K562 (cell line): ENCODE data around the gene ORC5.

Experiments
- ELF4 ChIP-seq: fragments of 450-650 bp; formaldehyde crosslinking; IDR thresholded peaks from 2 replicates; pipeline ENCODE4 v1.4.0; 2022; ENCODE audit warnings: missing genetic modification characterization
- EP300 ChIP-seq: IDR thresholded peaks from 2 replicates; pipeline ENCODE4 v1.6.1; 2012; ENCODE audit warnings: low read length, improper control_type of control experiment
- HDAC2 ChIP-seq: fragments of 450-650 bp; IDR thresholded peaks from 2 replicates; pipeline ENCODE4 v1.6.1; 2016; ENCODE audit warnings: mild to moderate bottlenecking
- HDGF ChIP-seq: fragments of 450-650 bp; IDR thresholded peaks from 2 replicates; pipeline ENCODE4 v1.6.1; 2016
- HLTF ChIP-seq: fragments of 450-650 bp; IDR thresholded peaks from 2 replicates; pipeline ENCODE4 v1.6.1; 2016
- JUND ChIP-seq, 2 experiments: IDR thresholded peaks; 2 replicates in 1 of 2; 3 replicates in 1 of 2; pipeline ENCODE4 v1.6.1; 2011; ENCODE audit warnings: borderline replicate concordance in 2 of 2, low read depth in 2 of 2, low read length in 2 of 2, improper control_type of control experiment in 1 of 2, missing biosample characterization in 1 of 2, missing genetic modification characterization in 1 of 2, missing genetic modification reagents in 1 of 2
- SPI1 ChIP-seq: IDR thresholded peaks from 2 replicates; pipeline ENCODE4 v1.6.1; 2011; ENCODE audit warnings: low read depth, low read length, control low read depth, borderline replicate concordance
- TF ChIP-seq, protein P1 (sequence below): fragments of 450-650 bp; formaldehyde crosslinking; IDR thresholded peaks from 2 replicates; pipeline ENCODE4 v1.4.0; 2022; ENCODE audit warnings: missing genetic modification characterization

DNA sequence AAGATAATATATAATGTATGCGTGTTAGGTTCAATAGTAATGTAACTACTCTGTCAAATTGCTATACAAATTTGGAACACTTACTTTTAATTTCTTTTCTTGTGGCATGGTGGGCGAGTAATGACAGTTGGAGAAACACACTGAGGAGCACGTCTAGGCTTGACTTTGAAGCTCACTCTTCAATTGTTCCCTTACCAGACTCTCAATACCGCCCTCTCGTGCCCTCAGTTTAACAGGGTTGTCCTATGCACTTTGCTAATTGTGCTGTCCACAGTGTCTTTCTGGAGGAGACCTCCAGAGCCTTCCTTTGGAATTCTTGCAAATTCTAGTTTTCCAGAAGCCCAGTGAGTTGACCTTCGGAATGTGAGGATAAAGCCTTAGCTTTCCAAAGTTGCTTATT lies 111.1 kb downstream of the ORC5 start:
- TF ChIP-seq HDGF = no peak
- TF ChIP-seq SPI1 = no peak
- TF ChIP-seq JUND (IDR thresholded peaks at IDR 0.05; ENCODE audit: borderline replicate concordance, low read depth, low read length) = no peak
- TF ChIP-seq JUND (tag; IDR thresholded peaks at IDR 0.05; ENCODE audit: borderline replicate concordance, low read depth, low read length) = no peak
- TF ChIP-seq EP300 = no peak
- no peak for TF ChIP-seq ELF4
- no peak for TF ChIP-seq HLTF
- TF ChIP-seq HDAC2 = no peak
- TF ChIP-seq, protein P1, sequence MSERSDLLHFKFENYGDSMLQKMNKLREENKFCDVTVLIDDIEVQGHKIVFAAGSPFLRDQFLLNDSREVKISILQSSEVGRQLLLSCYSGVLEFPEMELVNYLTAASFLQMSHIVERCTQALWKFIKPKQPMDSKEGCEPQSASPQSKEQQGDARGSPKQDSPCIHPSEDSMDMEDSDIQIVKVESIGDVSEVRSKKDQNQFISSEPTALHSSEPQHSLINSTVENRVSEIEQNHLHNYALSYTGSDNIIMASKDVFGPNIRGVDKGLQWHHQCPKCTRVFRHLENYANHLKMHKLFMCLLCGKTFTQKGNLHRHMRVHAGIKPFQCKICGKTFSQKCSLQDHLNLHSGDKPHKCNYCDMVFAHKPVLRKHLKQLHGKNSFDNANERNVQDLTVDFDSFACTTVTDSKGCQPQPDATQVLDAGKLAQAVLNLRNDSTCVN = no peak
